GM19035 (cell line): ENCODE results near the gene YEATS2.
"Not testable (repeated sequence)": the region's sequence is repeated elsewhere in the genome, so short reads cannot be mapped to it uniquely, and the experiment has no call there.

Experiments used
- ATAC-seq: cut with Tn5 transposase; IDR thresholded peaks from one replicate; pipeline ENCODE4 v1.9.1; 2021; ENCODE audit not compliant: unreplicated experiment

Gene YEATS2

DNA sequence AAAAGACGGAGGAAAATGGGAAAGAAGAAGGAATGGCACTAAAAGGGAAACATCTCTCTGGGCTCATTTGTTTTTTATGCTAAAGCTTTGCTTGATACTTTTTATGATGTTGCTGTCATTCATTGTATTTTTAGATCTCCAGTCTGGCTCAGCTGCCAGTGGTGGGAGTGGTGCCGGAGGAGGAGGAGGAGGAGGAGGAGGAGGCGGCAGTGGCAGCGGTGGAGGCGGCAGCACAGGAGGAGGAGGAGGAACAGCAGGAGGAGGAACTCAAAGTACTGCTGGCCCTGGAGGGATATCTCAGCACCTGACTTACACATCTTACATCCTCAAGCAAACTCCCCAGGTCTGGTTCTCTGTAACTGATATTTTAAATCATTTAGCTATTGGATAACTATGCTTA lies 78.2 kb downstream of the YEATS2 start:
- no peak for ATAC-seq

GRCh38 chr3:183776451-183776850 lies 78.9 kb downstream of the YEATS2 start:
- not testable (repeated sequence) for ATAC-seq

GRCh38 chr3:183777016-183777618 lies 79.5 kb downstream of the YEATS2 start:
- ATAC-seq = no peak

GRCh38 chr3:183779896-183780465 lies 82.4 kb downstream of the YEATS2 start:
- no peak for ATAC-seq

GRCh38 chr3:183781246-183781645 lies 83.6 kb downstream of the YEATS2 start:
- no peak for ATAC-seq

GRCh38 chr3:183782576-183783276 lies 85.1 kb downstream of the YEATS2 start:
- ATAC-seq = no peak

DNA sequence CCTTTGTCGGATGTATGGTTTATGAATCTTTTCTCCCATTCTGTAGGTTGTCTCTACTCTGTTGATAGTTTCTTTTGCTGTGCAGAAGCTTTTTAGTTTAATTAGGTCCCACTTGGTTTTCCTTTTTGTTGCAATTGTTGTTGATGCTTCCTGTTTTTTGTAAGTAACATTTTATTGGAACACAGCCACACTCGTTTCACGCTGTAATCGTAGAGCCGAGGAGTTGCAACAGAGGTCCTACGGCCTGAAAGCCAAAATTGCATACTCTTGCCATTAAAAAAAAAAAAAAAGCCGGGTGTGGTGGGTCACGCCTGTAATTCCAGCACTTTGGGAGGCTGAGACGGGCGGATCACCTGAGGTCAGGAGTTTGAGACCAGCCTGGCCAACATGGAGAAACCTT lies 86.9 kb downstream of the YEATS2 start:
- not testable (repeated sequence) for ATAC-seq

GRCh38 chr3:183789826-183790225 lies 92.2 kb downstream of the YEATS2 start:
- no peak for ATAC-seq

- ATAC-seq = no peak
Measured at GRCh38 chr3:183790700-183791099, 93.1 kb downstream of the YEATS2 start.

GRCh38 chr3:183792976-183793375 lies 95.4 kb downstream of the YEATS2 start:
- ATAC-seq = no peak

DNA sequence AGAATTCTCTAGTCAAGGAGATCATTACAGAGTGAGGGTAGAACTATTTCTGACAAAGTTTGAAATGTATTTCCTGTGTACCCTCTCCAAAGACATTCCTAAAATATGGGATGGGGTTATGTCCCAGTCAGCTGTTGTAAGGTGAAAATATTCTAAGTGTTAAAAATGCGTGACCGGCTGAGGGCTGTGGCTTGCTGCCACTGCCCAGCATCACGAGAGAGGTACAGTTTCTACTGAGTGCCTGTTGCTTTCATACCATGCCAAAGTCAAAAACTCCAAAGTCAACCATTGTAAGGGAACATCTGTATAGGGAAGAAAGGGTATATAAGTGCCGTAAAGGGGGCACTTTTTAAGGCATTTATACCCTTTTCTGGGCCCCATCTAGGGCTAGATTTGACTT lies 96.9 kb downstream of the YEATS2 start:
- no peak for ATAC-seq

DNA sequence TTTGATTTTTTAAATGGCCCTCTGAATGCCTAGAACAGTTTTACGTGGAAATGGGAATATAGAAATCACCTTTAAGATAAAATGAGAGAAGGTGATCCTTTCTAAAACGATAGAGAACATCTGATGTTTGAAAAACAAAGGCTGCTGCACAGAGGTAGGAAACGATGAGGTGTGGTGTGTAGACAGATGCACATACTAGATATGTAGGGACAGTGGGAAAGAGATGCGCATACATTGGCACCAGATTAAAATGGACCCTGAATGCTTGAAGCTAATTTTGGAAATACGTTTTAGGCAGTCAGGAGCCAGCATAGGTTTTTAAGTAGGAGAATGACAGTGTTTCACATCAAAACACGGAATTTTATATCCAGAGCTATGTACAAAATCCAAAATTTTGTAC lies 98.8 kb downstream of the YEATS2 start:
- no peak for ATAC-seq

- ATAC-seq = no peak
Measured at GRCh38 chr3:183797996-183798395, 100.4 kb downstream of the YEATS2 start.

- ATAC-seq = no peak
Measured at GRCh38 chr3:183799461-183799860, 101.9 kb downstream of the YEATS2 start.

DNA sequence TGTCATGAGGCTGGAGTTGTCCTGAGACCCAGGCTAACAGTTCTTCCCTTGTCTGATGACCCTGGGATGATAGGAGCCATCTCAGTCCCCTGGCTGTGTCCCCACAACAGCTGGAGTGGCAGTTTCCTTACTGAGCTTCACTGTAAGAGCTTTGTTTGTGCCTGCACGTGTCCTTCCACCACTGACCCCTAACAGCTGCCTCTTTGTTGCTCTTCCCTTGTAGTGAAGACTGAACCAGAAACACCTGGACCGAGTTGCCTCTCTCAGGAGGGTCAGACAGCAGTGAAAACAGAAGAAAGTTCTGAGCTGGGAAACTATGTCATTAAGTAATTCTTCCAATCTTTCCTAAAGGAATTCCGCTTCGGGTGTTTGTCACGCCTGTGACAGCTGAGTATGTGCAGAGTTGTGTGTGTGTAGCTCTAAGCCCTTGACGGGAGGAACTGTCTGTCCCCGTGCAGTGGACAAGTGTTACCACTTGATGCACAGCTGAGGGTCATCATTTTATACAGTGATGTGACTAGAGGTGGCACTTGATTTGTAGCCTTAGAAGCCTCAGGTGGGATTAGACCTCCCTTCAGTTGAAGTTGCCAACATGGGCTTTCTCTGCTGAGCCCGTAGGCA lies 102.8 kb downstream of the YEATS2 start:
- no peak for ATAC-seq

DNA sequence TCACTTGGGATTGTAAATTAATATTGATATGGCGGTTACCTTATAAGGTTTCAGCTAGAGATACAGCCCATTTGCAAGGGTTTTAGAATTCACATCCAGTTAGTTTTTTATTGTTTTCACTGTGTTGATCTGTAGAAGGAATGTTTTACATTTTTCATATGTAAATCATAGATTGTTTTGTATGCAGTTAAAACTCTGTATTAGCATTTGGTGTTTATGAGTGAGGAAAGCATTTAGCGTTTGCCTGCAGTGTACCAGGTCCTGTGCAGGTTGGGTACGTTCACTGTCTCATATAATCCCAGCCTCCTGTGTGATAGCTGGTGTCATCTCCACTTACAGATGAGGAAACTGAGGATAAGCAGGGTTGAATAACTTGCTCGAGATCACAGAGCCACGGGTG lies 104.0 kb downstream of the YEATS2 start:
- ATAC-seq = no peak

- ATAC-seq = no peak
Measured at GRCh38 chr3:183802989-183803388, 105.4 kb downstream of the YEATS2 start.

DNA sequence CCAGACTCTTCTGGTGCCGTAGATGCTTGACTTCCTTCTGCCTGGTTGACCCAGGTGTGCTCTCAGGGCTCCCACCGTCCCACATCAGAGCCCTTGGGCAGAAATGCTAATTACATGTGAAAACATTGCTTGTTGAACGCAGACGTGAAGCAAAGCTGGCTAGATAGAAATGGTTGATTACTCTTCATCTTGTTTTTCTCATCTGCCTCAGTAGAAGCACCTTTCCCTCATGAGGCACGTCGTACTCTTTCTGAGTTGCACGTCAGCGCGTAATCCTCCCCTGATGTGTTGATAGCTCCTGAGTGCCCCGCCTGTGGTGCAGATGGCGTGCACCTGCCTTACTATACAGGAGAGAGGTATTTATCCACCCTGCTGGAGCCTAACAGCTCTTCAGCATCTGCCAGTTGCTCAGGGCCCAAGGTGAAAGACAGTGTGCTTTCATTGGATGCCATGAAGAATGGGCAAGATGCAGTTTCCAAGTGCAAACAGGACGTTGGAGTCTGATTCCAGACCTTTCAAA lies 109.7 kb downstream of the YEATS2 start:
- no peak for ATAC-seq

- ATAC-seq = no peak
Measured at GRCh38 chr3:183807881-183808280, 110.3 kb downstream of the YEATS2 start.

DNA sequence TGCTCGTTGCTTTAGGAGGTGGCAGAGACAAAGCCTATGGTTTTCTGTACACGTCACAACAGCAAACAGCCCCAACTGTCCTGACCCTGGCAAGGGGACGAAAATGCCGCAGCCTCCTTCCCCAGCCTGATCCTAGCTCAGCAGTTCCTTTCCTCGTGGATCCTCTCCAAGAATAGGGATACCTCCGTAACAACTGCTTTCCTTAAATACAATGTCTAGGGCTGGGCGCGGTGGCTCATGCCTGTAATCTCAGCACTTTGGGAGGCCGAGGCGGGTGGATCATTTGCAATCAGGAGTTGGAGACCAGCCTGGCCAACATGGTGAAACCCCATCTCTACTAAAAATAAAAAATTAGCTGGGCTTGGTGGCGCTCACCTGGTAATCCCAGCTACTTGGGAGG lies 110.8 kb downstream of the YEATS2 start:
- ATAC-seq = no peak

DNA sequence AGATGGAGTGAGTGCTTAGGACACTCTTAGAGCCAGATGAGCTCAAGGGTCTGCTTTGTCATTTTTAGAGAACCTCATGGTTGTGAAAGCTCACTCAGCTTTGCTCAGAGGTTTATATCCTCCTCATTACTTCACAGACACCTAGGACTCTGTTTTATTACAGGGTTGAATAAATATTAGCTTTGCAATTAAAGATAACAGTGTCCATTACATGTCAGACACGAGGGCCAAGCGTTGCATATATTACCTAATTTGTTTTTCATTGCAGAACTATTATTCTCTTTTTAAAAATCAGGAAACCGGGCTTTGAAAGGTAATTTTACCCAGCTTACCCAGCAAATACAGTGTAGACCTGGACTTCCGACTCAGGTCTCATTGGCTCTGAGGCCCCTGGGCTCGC lies 111.7 kb downstream of the YEATS2 start:
- ATAC-seq = no peak
